K562 (cell line): ENCODE results near the gene FTSJ1. TPM values are rescaled to one million over a fixed set of nuclear protein-coding genes. Genes with fewer than 3 reads are reported as not detected.

Experiments used
- ATAC-seq: fragments of 200-7000 bp; cut with Tn5 transposase; 3 replicates; pipeline ENCODE4 v1.9.1; 2020; ENCODE audit warnings: moderate library complexity
- BruUV-seq: library from RNA; stranded (reverse); fragments of 400-500 nt; replicated peaks from 2 replicates; lab custom pipeline; 2021; lab: Mats Ljungman, UMichigan
- CTCF ChIA-PET: fragments of 300-600 bp; formaldehyde crosslinking; extraction: SDS; loops from one replicate; lab custom pipeline; 2021; ENCODE audit warnings: low intra/inter-chr PET ratio; lab: Yijun Ruan, JAX
- POLR2A ChIA-PET: fragments of 300-600, 350-650 bp; sonication (Branson Sonifier 250); formaldehyde crosslinking; extraction: SDS; loops from one replicate; lab custom pipeline; 2021; ENCODE audit warnings: antibody characterized with exemption, inconsistent platforms; lab: Yijun Ruan, JAX
- DNase-seq, 4 experiments: peaks; one replicate each; pipeline versions ENCODE4 v3.0.0 to v3.0.0-alpha.2; 2011 to 2018; ENCODE audit warnings: low spot score in 3 of 4, mixed read lengths in 3 of 4; ENCODE audit errors: extremely low read depth in 1 of 4
- FAIRE-seq: peaks from 2 replicates; lab custom pipeline; 2011; peaks lifted over from hg19 to GRCh38; lab: Jason Lieb, UNC
- H2AFZ ChIP-seq: 2 replicates; pipeline ENCODE4 v1.6.0; 2011; ENCODE audit warnings: low read depth, low read length, control low read depth, inconsistent platforms
- H3K27ac ChIP-seq: fragments of 200-600 bp; 3 replicates; pipeline ENCODE4 v1.8.0; 2011; ENCODE audit warnings: low read depth, mild to moderate bottlenecking, control low read depth, inconsistent platforms, low read length, moderate library complexity, mixed read lengths; ENCODE audit errors: extremely low read depth
- H3K27me3 ChIP-seq, 2 experiments: fragments of 300-600 bp in 1 of 2; 2 replicates in 1 of 2; 3 replicates in 1 of 2; pipeline versions ENCODE4 v1.6.0 to v1.8.0; 2011; ENCODE audit warnings: inconsistent platforms in 2 of 2, low read length in 2 of 2, mild to moderate bottlenecking in 1 of 2, mixed read lengths in 1 of 2, moderate library complexity in 1 of 2; ENCODE audit not compliant: control insufficient read depth in 2 of 2, insufficient read depth in 2 of 2
- H3K36me3 ChIP-seq: fragments of 300-600 bp; 3 replicates; pipeline ENCODE4 v1.8.0; 2011; ENCODE audit warnings: mild to moderate bottlenecking, low read length, inconsistent platforms; ENCODE audit not compliant: control insufficient read depth, insufficient read depth
- H3K4me1 ChIP-seq, 2 experiments: fragments of 200-600 bp in 1 of 2; replicated peaks in 1 of 2; 2 replicates in 1 of 2; 3 replicates in 1 of 2; pipeline versions ENCODE4 v1.5.1 to v1.8.0; 2011; ENCODE audit warnings: inconsistent platforms in 2 of 2, low read length in 2 of 2, mild to moderate bottlenecking in 1 of 2, mixed read lengths in 1 of 2, moderate library complexity in 1 of 2; ENCODE audit not compliant: control insufficient read depth in 2 of 2, insufficient read depth in 2 of 2
- H3K4me2 ChIP-seq: 2 replicates; pipeline ENCODE4 v1.6.1; 2011; ENCODE audit warnings: low read length, control low read depth, inconsistent platforms, mixed read lengths; ENCODE audit not compliant: insufficient read depth
- H3K4me3 ChIP-seq: fragments of 200-600 bp; sonication (generic), shearing (Covaris generic); 2 replicates; pipeline ENCODE4 v1.5.1; 2016; ENCODE audit warnings: control low read depth, inconsistent platforms
- H3K79me2 ChIP-seq: fragments of 200-600 bp; 3 replicates; pipeline ENCODE4 v1.8.0; 2011; ENCODE audit warnings: low read length, inconsistent platforms; ENCODE audit not compliant: control insufficient read depth, insufficient read depth
- H3K9ac ChIP-seq, 2 experiments: 2 replicates each; pipeline versions ENCODE4 v1.6.0 to v1.6.1; 2011; ENCODE audit warnings: low read depth in 2 of 2, low read length in 2 of 2, control low read depth in 1 of 2, inconsistent platforms in 1 of 2, mild to moderate bottlenecking in 1 of 2, mixed read lengths in 1 of 2; ENCODE audit not compliant: insufficient read depth in 1 of 2
- H3K9me1 ChIP-seq: one replicate; pipeline ENCODE4 v1.6.0; 2011; ENCODE audit warnings: inconsistent platforms, mild to moderate bottlenecking, low read length, moderate library complexity; ENCODE audit not compliant: control insufficient read depth, insufficient read depth
- H3K9me3 ChIP-seq: replicated peaks from 2 replicates; pipeline ENCODE4 v1.5.1; 2011; ENCODE audit warnings: low read depth, low read length, inconsistent platforms; ENCODE audit not compliant: control insufficient read depth, insufficient read depth
- H4K20me1 ChIP-seq: replicated peaks from 2 replicates; pipeline ENCODE4 v1.6.1; 2011; ENCODE audit warnings: low read length, inconsistent platforms, mixed read lengths; ENCODE audit not compliant: control insufficient read depth, insufficient read depth
- ARHGAP35 ChIP-seq: fragments of 450-650 bp; IDR thresholded peaks from 2 replicates; pipeline ENCODE4 v1.6.1; 2018; ENCODE audit not compliant: partially characterized antibody
- ATF3 ChIP-seq, 2 experiments: fragments of 450-650 bp in 1 of 2; sonication (generic) in 1 of 2; formaldehyde crosslinking in 1 of 2; IDR thresholded peaks in 1 of 2; conservative IDR thresholded peaks in 1 of 2; 2 replicates each; pipeline versions ENCODE4 v1.6.1 to v1.8.1; 2016 to 2023; ENCODE audit warnings: mild to moderate bottlenecking in 2 of 2, moderate library complexity in 2 of 2, inconsistent platforms in 1 of 2, missing genetic modification reagents in 1 of 2
- CBFA2T3 ChIP-seq: fragments of 450-650 bp; IDR thresholded peaks from 2 replicates; pipeline ENCODE4 v1.6.1; 2017
- CEBPB ChIP-seq: fragments of 450-650 bp; IDR thresholded peaks from 2 replicates; pipeline ENCODE4 v1.6.1; 2016; ENCODE audit warnings: missing genetic modification characterization, missing compliant biosample characterization
- CEBPG ChIP-seq, 3 experiments: fragments of 200-800 bp in 1 of 3; sonication (Bioruptor generic) in 1 of 3; sonication (generic) in 1 of 3; formaldehyde crosslinking in 1 of 3; IDR thresholded peaks in 2 of 3; conservative IDR thresholded peaks in 1 of 3; 2 replicates each; pipeline versions ENCODE4 v1.6.1 to v1.8.0; 2016 to 2022; ENCODE audit warnings: missing compliant biosample characterization in 2 of 3, missing genetic modification characterization in 2 of 3, mild to moderate bottlenecking in 1 of 3, missing genetic modification reagents in 1 of 3
- CSDE1 ChIP-seq, 2 experiments: fragments of 450-650 bp; IDR thresholded peaks; 2 replicates each; pipeline ENCODE4 v1.6.1; 2016; ENCODE audit warnings: mild to moderate bottlenecking in 1 of 2
- RBFOX2 ChIP-seq: fragments of 200-400 bp; formaldehyde crosslinking; IDR thresholded peaks from 2 replicates; pipeline ENCODE4 v1.6.1; 2017; ENCODE audit warnings: low read depth, mild to moderate bottlenecking, low read length, moderate library complexity
- SRSF1 ChIP-seq: fragments of 200-400 bp; formaldehyde crosslinking; IDR thresholded peaks from 2 replicates; pipeline ENCODE4 v1.6.1; 2017; ENCODE audit warnings: mild to moderate bottlenecking, low read depth, low read length, moderate library complexity
- ZNF311 ChIP-seq: fragments of 250-450 bp; sonication (Bioruptor Pico); IDR thresholded peaks from 2 replicates; pipeline ENCODE4 v1.4.0; 2020; ENCODE audit warnings: mild to moderate bottlenecking, moderate library complexity
- WGBS: fragments of 100-300 bp; shearing (Covaris generic); methylation state at CpG from one replicate; pipeline ENCODE4 v1.1.6; 2016; ENCODE audit warnings: low coverage, mixed read lengths; ENCODE audit not compliant: insufficient coverage; ENCODE audit errors: missing lambda C conversion rate; 5-methylcytosine and 5-hydroxymethylcytosine counted together
- in situ Hi-C: fragments of 300-500 bp; cut with MboI; formaldehyde crosslinking; loops from 4 replicates; pipeline ENCODE4 v1.15.0; 2018; ENCODE audit warnings: inconsistent platforms, mixed read lengths
- intact Hi-C: fragments of 100-400 bp; cut with micrococcal nuclease; formaldehyde crosslinking; loops from 2 replicates; pipeline ENCODE4 v1.14.2; 2022
- polyA plus RNA-seq, 8 experiments: library from polyadenylated mRNA; depleted of rRNA in 4 of 8; stranded (reverse) in 5 of 8; unstranded in 3 of 8; fragments of >200 nt; fragmentation: Nextera tagmentation in 2 of 8; fragmentation: Illumina TruSeq in 1 of 8; extraction: Ambion mirVana in 2 of 8; extraction: Trizol in 1 of 8; gene quantifications; 2 replicates each; pipeline versions ENCODE4 v1.2.1 to v1.2.3, GENCODE V29; 2011 to 2014; ENCODE audit warnings: inconsistent platforms in 1 of 8, missing spikeins in 1 of 8
- total RNA-seq, 7 experiments: library from RNA; depleted of rRNA in 6 of 7; stranded (reverse); fragments of >200 nt in 6 of 7; fragmentation: Illumina TruSeq in 2 of 7; extraction: Trizol in 2 of 7; gene quantifications; 2 replicates each; pipeline versions ENCODE4 v1.2.1 to v1.2.3, GENCODE V29; 2011 to 2021; ENCODE audit warnings: low replicate concordance in 1 of 7

The FTSJ1 gene
- total and polyA plus RNA-seq, 9 of the 15 experiments (the other 6 are each of a cell fraction or from before 2014, with no cell fraction given): 12.2 to 95.6 (median 71.6) TPM

GRCh38 chrX:48460606-48461005 is 15.4 kb upstream of the FTSJ1 start:
- TF ChIP-seq RBFOX2 (peak; percentile 41), CSDE1 (IDR thresholded peaks at IDR 0.05) (no peak)
- Histone ChIP-seq H3K27ac (no peak overlapping the region), H3K36me3 (peaks cover 62% of the 10 kb centered on the region), H3K9me1 (no peaks in the 10 kb centered on the region), H3K4me1 (peaks cover 5 to 12% of the 10 kb centered on the region in 2 experiments; a peak in 4 of 5 replicates), H3K4me2 (no peak overlapping the region), H3K9ac (no peak overlapping the region), H3K4me3 (no peak overlapping the region), H3K79me2 (peaks cover 19% of the 10 kb centered on the region), H2AFZ (no peak overlapping the region), H3K27me3 (no peaks in the 10 kb centered on the region), H4K20me1 (no peaks in the 10 kb centered on the region), H3K9me3 (no peaks in the 10 kb centered on the region)
- no peak for DNase-seq
- 97% methylated on average over 10 of the region's 11 CpGs for WGBS
- no peak for ATAC-seq
- POLR2A ChIA-PET: interaction anchor here (0.5 kb wide), 1 partner anchor 119 kb away, joined by 3 read pairs; no protein-coding TSS in a partner anchor
- CTCF ChIA-PET: no interaction called here
- FAIRE-seq: no peak
- in situ Hi-C loops: no loop called here
- BruUV-seq: no TSS peak
- intact Hi-C loops: no loop called here

DNA sequence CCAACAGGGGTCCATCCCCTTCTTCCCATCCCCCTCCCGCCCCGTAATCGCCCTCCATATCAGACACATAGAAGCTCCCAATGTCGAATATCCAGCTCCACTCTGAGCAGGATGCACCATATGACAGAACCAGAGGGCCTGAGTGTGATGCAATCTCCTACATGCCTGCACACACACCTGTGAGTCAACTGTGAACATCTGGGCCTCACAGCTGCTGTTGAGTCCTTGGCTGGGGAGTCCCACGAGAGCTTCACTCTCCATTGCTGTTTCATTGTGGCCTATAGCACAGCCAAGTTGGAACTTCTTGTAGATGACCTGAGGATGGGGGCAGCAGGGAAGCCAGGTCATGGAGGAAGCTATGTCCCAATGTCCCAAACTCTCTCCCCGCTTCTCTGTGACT is 14.2 kb upstream of the FTSJ1 start:
- 94% methylated on average over 2 of the region's 6 CpGs for WGBS
- ATAC-seq (no peak), FAIRE-seq (no peak), DNase-seq (peak in 1 of 4 experiments; percentile 1)
- intact Hi-C loops (no loop called here), in situ Hi-C loops (no loop called here)
- no TSS peak for BruUV-seq
- Histone ChIP-seq H2AFZ (no peak overlapping the region), H3K4me3 (no peak overlapping the region), H3K4me2 (no peak overlapping the region), H3K9me1 (no peaks in the 10 kb centered on the region), H4K20me1 (no peaks in the 10 kb centered on the region), H3K9ac (no peak overlapping the region), H3K27ac (no peak overlapping the region), H3K36me3 (peaks cover 74% of the 10 kb centered on the region), H3K4me1 (peaks cover 8 to 24% of the 10 kb centered on the region in 2 experiments; a peak in 4 of 5 replicates), H3K79me2 (peaks cover 31% of the 10 kb centered on the region), H3K9me3 (no peaks in the 10 kb centered on the region), H3K27me3 (no peaks in the 10 kb centered on the region)
- ChIA-PET POLR2A (no interaction called here), CTCF (no interaction called here)
- TF ChIP-seq CEBPB: 0 out of 2 replicates have a peak, but pooled peaks have one; percentile 6
- 0 out of 2 replicates have a peak, but pooled peaks have one; percentile 24 for TF ChIP-seq ATF3 (IDR thresholded peaks at IDR 0.05)
- no peak for TF ChIP-seq ATF3 (CRISPR knock-in tag; conservative IDR thresholded peaks at IDR 0.05)
- TF ChIP-seq ZNF311: no peak
- TF ChIP-seq CEBPG (CRISPR knock-in tag; IDR thresholded peaks at IDR 0.05): peak; percentile 36; the same call in 1 of the 2 replicates
- no peak for TF ChIP-seq CEBPG (tag; conservative IDR thresholded peaks at IDR 0.05 in 1 of 2, IDR thresholded peaks at IDR 0.05 in 1 of 2)
- peak; percentile 17; the same call in 1 of the 2 replicates for TF ChIP-seq CBFA2T3
- TF ChIP-seq ARHGAP35: no peak
- no peak for TF ChIP-seq SRSF1
